HG03565 (cell line): ENCODE measurements around the gene E2F3.
"Not testable (repeated sequence)": the region's sequence is repeated elsewhere in the genome, so short reads cannot be mapped to it uniquely, and the experiment has no call there.

Experiments
- ATAC-seq: cut with Tn5 transposase; IDR thresholded peaks from one replicate; pipeline ENCODE4 v1.9.1; 2021; ENCODE audit warnings: mild to moderate bottlenecking, moderate library complexity; ENCODE audit not compliant: unreplicated experiment

E2F3 gene

GRCh38 chr6:20464847-20465246, 63.2 kb downstream of the E2F3 start:
- no peak for ATAC-seq

- ATAC-seq, result not testable (repeated sequence)
Observed at GRCh38 chr6:20465616-20466015, 63.9 kb downstream of the E2F3 start.

- peak; percentile 60 for ATAC-seq
Observed at GRCh38 chr6:20467437-20467836, 65.8 kb downstream of the E2F3 start.

- ATAC-seq, result no peak
Observed at GRCh38 chr6:20468209-20468608, 66.5 kb downstream of the E2F3 start.

GRCh38 chr6:20472748-20473147, 71.1 kb downstream of the E2F3 start:
- ATAC-seq, result no peak

- no peak for ATAC-seq
Observed at GRCh38 chr6:20473518-20473917, 71.8 kb downstream of the E2F3 start.

GRCh38 chr6:20474874-20475542, 73.3 kb downstream of the E2F3 start:
- no peak for ATAC-seq

- no peak for ATAC-seq
Observed at GRCh38 chr6:20476501-20477043, 74.9 kb downstream of the E2F3 start.

- ATAC-seq, result no peak
Observed at GRCh38 chr6:20477485-20477884, 75.8 kb downstream of the E2F3 start.

GRCh38 chr6:20479060-20479459, 77.4 kb downstream of the E2F3 start:
- ATAC-seq, result no peak

- ATAC-seq, result no peak
Observed at GRCh38 chr6:20479526-20479925, 77.8 kb downstream of the E2F3 start.

GRCh38 chr6:20481281-20481680, 79.6 kb downstream of the E2F3 start:
- ATAC-seq, result no peak

GRCh38 chr6:20483887-20484497, 82.3 kb downstream of the E2F3 start:
- no peak for ATAC-seq

- no peak for ATAC-seq
Observed at GRCh38 chr6:20486641-20487040, 85.0 kb downstream of the E2F3 start.

- ATAC-seq, result no peak
Observed at GRCh38 chr6:20487669-20488375, 86.1 kb downstream of the E2F3 start.

GRCh38 chr6:20490591-20490990, 88.9 kb downstream of the E2F3 start:
- no peak for ATAC-seq

GRCh38 chr6:20492099-20492498, 90.4 kb downstream of the E2F3 start:
- no peak for ATAC-seq

GRCh38 chr6:20497216-20498040, 95.7 kb downstream of the E2F3 start:
- no peak for ATAC-seq

GRCh38 chr6:20498041-20498385, 96.3 kb downstream of the E2F3 start:
- no peak for ATAC-seq

GRCh38 chr6:20509212-20509611, 107.5 kb downstream of the E2F3 start:
- no peak for ATAC-seq

- ATAC-seq, result no peak
Observed at GRCh38 chr6:20511852-20512251, 110.2 kb downstream of the E2F3 start.
